Measurements from ENCODE around the gene WDR93.

- TF ChIP-seq POLR2A (IDR thresholded peaks at IDR 0.05) (no peak), CTCF (IDR thresholded peaks at IDR 0.05 in 8 of 11, conservative IDR thresholded peaks at IDR 0.05 in 3 of 11) (no peak), POLR2AphosphoS5 (IDR thresholded peaks at IDR 0.05) (no peak)
These were observed 13.2 kb upstream of the WDR93 start for GRCh38 chr15:89677381-89677780.

All from spleen (tissue), 7 donors.